Measurements from ENCODE around the gene MYPOP.

DNA sequence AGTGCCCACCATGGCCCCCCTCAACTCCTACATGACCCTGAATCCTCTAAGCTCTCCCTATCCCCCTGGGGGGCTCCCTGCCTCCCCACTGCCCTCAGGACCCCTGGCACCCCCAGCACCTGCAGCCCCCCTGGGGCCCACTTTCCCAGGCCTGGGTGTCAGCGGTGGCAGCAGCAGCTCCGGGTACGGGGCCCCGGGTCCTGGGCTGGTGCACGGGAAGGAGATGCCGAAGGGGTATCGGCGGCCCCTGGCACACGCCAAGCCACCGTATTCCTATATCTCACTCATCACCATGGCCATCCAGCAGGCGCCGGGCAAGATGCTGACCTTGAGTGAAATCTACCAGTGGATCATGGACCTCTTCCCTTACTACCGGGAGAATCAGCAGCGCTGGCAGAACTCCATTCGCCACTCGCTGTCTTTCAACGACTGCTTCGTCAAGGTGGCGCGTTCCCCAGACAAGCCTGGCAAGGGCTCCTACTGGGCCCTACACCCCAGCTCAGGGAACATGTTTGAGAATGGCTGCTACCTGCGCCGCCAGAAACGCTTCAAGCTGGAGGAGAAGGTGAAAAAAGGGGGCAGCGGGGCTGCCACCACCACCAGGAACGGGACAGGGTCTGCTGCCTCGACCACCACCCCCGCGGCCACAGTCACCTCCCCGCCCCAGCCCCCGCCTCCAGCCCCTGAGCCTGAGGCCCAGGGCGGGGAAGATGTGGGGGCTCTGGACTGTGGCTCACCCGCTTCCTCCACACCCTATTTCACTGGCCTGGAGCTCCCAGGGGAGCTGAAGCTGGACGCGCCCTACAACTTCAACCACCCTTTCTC, 30.1 kb downstream of the MYPOP start:
- no peak for TF ChIP-seq CTCF (IDR thresholded peaks at IDR 0.05; ENCODE audit: low read depth, low read length)
- no peak for TF ChIP-seq POLR2A (IDR thresholded peaks at IDR 0.05; ENCODE audit: extremely low read depth, insufficient read length)
- TF ChIP-seq MYC (IDR thresholded peaks at IDR 0.05; ENCODE audit: low read depth, low read length), result no peak
- no peak for TF ChIP-seq MAX (IDR thresholded peaks at IDR 0.05; ENCODE audit: low read depth, low read length)

All from NB4 (cell line).